ENCODE data around the gene CNFN. TPM values are rescaled to one million over a fixed set of nuclear protein-coding genes. Genes with fewer than 3 reads are reported as not detected.
"Not testable (repeated sequence)": the region's sequence is repeated elsewhere in the genome, so short reads cannot be mapped to it uniquely, and the experiment has no call there.

The CNFN gene
- total RNA-seq, 1 donor from 2014 or later, result 2.9 TPM

DNA sequence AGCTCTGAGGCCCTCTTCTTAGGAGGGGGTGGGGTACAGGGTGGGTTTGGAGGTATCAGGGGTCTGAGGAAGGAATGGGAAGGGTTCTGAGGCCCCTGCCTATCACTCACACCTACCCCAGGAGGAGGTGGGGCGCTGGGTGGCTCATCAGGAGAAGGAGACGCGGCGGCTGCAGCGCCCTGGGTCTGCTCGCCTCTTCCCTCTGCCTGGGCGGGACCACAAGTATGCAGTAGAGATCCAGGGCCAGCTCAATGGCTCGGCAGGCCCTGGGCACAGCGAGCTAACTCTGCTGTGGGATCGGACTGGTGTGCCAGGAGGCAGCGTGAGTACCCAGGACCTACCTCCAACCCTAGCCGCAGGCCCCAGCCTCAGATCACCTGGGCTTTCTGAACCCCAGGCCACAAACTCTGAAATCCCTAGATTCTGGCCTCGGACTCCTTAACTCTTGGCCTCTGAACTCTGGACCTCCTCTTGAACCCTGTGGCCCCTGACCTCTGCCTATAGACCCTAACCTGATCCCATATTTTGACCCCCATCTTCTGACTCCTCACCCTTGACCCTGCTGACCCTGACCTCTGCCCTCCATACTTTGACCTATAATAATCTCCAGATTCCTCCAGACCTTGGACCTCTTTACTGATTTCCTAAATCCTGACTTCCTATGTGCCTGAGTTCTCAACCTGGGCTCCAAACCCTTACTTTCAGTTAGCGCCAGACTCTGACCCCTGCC is 40.6 kb downstream of the CNFN start:
- Mint-ChIP-seq H3K27me3 (no peaks in the 10 kb centered on the region), H3K36me3 (ENCODE audit: insufficient read depth) (peaks cover 20% of the 10 kb centered on the region), H3K4me1 (ENCODE audit: low read depth) (no peaks in the 10 kb centered on the region), H3K4me3 (ENCODE audit: low read depth) (no peak overlapping the region), H3K9me3 (ENCODE audit: low read depth) (no peaks in the 10 kb centered on the region), H3K27ac (no peak overlapping the region)
- TF ChIP-seq, protein P1, sequence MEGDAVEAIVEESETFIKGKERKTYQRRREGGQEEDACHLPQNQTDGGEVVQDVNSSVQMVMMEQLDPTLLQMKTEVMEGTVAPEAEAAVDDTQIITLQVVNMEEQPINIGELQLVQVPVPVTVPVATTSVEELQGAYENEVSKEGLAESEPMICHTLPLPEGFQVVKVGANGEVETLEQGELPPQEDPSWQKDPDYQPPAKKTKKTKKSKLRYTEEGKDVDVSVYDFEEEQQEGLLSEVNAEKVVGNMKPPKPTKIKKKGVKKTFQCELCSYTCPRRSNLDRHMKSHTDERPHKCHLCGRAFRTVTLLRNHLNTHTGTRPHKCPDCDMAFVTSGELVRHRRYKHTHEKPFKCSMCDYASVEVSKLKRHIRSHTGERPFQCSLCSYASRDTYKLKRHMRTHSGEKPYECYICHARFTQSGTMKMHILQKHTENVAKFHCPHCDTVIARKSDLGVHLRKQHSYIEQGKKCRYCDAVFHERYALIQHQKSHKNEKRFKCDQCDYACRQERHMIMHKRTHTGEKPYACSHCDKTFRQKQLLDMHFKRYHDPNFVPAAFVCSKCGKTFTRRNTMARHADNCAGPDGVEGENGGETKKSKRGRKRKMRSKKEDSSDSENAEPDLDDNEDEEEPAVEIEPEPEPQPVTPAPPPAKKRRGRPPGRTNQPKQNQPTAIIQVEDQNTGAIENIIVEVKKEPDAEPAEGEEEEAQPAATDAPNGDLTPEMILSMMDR (IDR thresholded peaks at IDR 0.05; ENCODE audit: unreplicated experiment), result no peak
- no peak for DNase-seq (ENCODE audit: low spot score, unreplicated experiment)

DNA sequence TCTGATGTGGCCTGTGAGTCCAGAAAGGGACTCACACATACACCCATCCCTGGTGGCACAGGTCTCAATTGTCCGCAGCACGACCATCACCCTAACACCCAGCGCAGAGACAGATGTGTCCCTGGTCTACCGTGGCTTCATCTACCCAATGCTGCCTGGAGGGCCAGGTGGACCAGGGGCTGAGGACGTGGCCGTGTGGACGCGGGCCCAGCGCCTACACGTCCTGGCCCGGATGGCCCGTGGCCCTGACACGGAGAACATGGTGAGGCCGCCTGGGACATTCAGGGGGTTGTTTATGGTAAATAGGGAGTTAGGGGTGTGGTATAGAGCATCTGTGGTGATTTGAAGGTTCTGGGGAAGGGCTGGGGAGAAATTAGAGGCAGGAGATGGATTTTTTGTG is 41.9 kb downstream of the CNFN start:
- Mint-ChIP-seq H3K9me3 (ENCODE audit: low read depth) (no peaks in the 10 kb centered on the region), H3K27me3 (no peaks in the 10 kb centered on the region), H3K36me3 (ENCODE audit: insufficient read depth) (peaks cover 16% of the 10 kb centered on the region), H3K4me1 (ENCODE audit: low read depth) (no peaks in the 10 kb centered on the region), H3K27ac (no peak overlapping the region), H3K4me3 (ENCODE audit: low read depth) (no peak overlapping the region)
- no peak for DNase-seq (ENCODE audit: low spot score, unreplicated experiment)
- TF ChIP-seq, protein P1 (IDR thresholded peaks at IDR 0.05; ENCODE audit: unreplicated experiment), result no peak

DNA sequence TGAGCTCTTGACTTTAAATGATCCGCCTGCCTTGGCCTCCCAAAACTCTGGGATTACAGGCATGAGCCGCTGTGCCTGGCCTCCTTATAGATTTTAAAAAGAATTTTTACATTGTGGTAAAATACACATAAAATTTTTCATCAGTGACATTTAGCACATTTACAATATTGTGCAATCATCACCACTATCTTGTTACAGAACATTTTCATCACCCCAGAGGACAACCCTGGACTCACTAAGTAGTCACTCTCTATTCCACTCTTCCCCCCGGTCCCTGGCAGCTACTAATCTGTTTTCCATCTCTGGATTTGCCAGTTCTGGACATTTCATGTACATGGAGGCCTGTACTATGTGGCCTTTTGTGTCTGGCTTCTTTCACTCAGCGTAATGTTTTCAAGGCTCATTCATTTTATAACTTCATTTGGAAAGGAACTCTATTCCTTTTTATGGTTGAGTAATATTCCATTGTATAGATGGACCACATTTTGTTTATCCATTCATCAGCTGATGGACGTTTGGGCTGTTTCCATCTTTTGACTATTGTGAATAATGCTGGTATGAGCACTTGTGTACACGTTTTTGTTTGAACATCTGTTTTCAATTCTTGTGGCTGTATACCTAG is 44.8 kb downstream of the CNFN start:
- H3K9me3 Mint-ChIP-seq (ENCODE audit: low read depth), result no peaks in the 10 kb centered on the region
- no peak overlapping the region for H3K27ac Mint-ChIP-seq
- H3K36me3 Mint-ChIP-seq (ENCODE audit: insufficient read depth), result peaks cover 16% of the 10 kb centered on the region
- TF ChIP-seq, protein P1 (IDR thresholded peaks at IDR 0.05; ENCODE audit: unreplicated experiment), result no peak
- DNase-seq (ENCODE audit: low spot score, unreplicated experiment), result no peak
- H3K4me3 Mint-ChIP-seq (ENCODE audit: low read depth), result no peak overlapping the region
- H3K4me1 Mint-ChIP-seq (ENCODE audit: low read depth), result no peaks in the 10 kb centered on the region
- H3K27me3 Mint-ChIP-seq, result no peaks in the 10 kb centered on the region

DNA sequence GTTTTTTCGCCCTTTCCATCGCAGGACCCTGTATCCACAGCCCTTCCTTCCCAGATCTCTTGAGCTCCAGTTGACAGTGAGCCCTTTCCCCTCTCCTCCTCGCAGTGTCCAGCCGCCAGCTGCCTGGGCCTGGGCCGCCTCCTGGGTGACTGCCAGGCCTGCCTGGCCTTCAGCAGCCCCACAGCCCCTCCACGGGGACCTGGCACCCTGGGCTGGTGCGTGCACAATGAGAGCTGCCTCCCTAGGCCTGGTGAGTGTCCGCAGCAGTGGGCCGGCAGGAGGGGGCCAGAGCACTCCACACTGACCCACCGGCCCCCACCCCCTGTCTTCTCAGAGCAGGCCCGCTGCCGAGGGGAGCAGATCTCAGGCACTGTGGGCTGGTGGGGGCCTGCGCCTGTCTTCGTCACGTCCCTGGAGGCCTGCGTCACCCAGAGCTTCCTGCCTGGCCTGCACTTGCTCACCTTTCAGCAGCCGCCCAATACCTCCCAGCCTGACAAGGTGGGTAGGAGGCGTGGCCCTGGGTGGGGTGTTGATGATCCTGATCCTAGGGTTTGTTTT is 45.7 kb downstream of the CNFN start:
- H3K27ac Mint-ChIP-seq, result no peak overlapping the region
- no peaks in the 10 kb centered on the region for H3K27me3 Mint-ChIP-seq
- no peaks in the 10 kb centered on the region for H3K9me3 Mint-ChIP-seq (ENCODE audit: low read depth)
- DNase-seq (ENCODE audit: low spot score, unreplicated experiment), result no peak
- H3K36me3 Mint-ChIP-seq (ENCODE audit: insufficient read depth), result peaks cover 15% of the 10 kb centered on the region
- TF ChIP-seq, protein P1 (IDR thresholded peaks at IDR 0.05; ENCODE audit: unreplicated experiment), result no peak
- no peak overlapping the region for H3K4me3 Mint-ChIP-seq (ENCODE audit: low read depth)
- H3K4me1 Mint-ChIP-seq (ENCODE audit: low read depth), result no peaks in the 10 kb centered on the region

DNA sequence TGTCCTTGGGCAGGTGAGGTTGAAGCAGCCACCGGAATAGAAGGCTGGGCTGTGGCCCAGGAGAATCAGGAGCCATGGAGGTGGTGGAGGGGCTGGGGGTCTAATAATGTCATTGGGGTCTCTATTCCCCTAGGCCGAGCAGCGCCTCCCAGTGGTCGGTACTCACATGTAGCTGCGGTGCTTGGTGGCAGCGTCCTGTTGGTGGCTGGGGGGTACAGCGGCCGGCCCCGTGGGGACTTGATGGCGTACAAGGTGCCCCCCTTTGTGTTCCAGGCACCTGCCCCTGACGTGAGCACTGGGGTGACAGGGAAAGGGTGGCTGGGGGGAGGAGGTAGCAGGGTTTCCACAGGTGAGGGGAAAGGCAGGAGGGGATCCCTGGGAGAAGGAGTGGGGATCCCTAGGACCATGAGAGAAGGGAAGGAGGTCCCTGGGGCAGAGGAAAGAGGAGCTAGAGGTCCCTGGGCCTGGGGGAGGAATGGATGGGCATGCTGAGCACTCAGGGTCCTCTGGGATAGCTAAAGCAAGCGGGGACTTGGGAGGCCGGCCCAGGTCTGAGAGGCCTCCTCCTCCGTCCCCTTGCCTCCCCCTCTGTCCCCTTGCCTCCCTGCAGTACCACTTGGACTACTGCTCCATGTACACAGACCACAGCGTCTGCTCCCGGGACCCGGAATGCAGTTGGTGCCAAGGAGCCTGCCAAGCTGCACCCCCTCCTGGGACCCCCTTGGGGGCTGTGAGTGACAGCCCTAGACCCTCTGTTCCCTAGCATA is 46.6 kb downstream of the CNFN start:
- H3K27ac Mint-ChIP-seq, result no peak overlapping the region
- DNase-seq (ENCODE audit: low spot score, unreplicated experiment), result no peak

DNA sequence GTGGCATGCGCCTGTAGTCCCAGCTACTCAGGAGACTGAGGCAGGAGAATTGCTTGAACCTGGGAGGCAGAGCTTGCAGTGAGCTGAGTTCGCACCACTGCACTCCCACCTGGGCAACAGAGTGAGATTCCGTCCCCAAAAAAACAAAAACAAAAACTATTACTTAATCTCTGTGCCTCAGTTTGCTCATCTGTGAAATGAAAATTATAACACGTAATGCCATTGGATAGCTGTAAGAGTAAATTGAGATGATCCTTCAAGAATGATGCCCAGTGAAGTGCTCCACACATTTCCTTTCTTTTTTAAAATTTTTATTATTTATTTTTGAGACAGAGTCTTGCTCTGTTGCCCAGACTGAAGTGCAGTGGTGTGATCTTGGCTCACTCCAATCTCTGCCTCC is 50.2 kb downstream of the CNFN start:
- not testable (repeated sequence) for H3K4me3 Mint-ChIP-seq (ENCODE audit: low read depth); H3K27ac Mint-ChIP-seq; H3K27me3 Mint-ChIP-seq; DNase-seq (ENCODE audit: low spot score, unreplicated experiment); H3K9me3 Mint-ChIP-seq (ENCODE audit: low read depth); H3K4me1 Mint-ChIP-seq (ENCODE audit: low read depth)
- H3K36me3 Mint-ChIP-seq (ENCODE audit: insufficient read depth), result peaks cover 14% of the 10 kb centered on the region

More for the DNA sequence above, 46.6 kb downstream of the CNFN start:
- Mint-ChIP-seq H3K27me3 (no peaks in the 10 kb centered on the region), H3K4me3 (ENCODE audit: low read depth) (no peak overlapping the region), H3K9me3 (ENCODE audit: low read depth) (no peaks in the 10 kb centered on the region), H3K36me3 (ENCODE audit: insufficient read depth) (peaks cover 18% of the 10 kb centered on the region), H3K4me1 (ENCODE audit: low read depth) (no peaks in the 10 kb centered on the region)
- TF ChIP-seq, protein P1 (IDR thresholded peaks at IDR 0.05; ENCODE audit: unreplicated experiment), result peak; percentile 20

DNA sequence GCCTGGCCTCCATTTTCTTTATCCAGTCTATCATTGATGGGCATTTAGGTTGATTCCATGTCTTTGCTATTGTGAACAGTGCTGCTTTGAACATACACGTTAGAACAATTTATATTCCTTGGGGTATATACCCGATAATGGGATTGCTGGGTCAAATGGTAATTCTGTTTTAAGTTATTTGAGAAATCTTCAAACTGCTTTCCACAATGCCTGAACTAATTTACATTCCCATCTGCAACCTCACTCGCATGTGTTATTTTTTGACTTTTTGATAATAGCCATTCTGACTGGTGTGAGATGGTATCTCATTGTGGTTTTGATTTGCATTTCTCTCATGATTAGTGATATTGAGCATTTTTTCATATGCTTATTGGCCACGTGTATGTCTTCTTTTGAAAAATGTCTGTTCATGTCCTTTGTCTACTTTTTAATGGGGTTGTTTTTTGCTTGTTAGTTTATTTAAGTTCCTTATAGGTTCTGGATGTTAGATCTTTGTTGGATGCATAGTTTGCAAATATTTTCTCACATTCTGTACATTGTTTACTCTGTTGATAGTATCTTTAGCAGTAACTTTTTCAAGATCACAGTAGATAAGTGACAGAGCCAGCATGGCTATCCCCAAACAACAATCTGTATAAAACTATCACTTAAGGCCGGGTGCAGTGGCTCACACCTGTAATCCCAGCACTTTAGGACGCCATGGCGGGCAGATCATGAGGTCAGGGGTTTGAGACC is 50.8 kb downstream of the CNFN start:
- H3K9me3 Mint-ChIP-seq (ENCODE audit: low read depth); H3K4me1 Mint-ChIP-seq (ENCODE audit: low read depth); H3K4me3 Mint-ChIP-seq (ENCODE audit: low read depth); DNase-seq (ENCODE audit: low spot score, unreplicated experiment); H3K27me3 Mint-ChIP-seq: not testable (repeated sequence)
- peaks cover 10% of the 10 kb centered on the region for H3K36me3 Mint-ChIP-seq (ENCODE audit: insufficient read depth)
- H3K27ac Mint-ChIP-seq, result peak overlapping the region; percentile 46
